Common myeloid progenitor, CD34-positive (primary cell): Measurements from ENCODE around the gene ATF2.
A peak's percentile ranks its signal among the peaks of the same experiment; 100 is the strongest.

Source experiments
- CTCF ChIA-PET: fragments of 350-600 bp; sonication (Branson Sonifier 250); formaldehyde crosslinking; loops from one replicate; lab custom pipeline; 2021; ENCODE audit warnings: antibody characterized with exemption; lab: Charles Lee
- POLR2A ChIA-PET: fragments of 350-600 bp; sonication (Branson Sonifier 250); formaldehyde crosslinking; loops from one replicate; lab custom pipeline; 2021; ENCODE audit warnings: antibody characterized with exemption; lab: Charles Lee
- DNase-seq, 3 donors: peaks; one replicate each; pipeline versions ENCODE4 v3.0.0 to v3.0.0-alpha.2; 2013
- H3K27ac ChIP-seq, 2 experiments: 1 replicate in 1 of 2; 2 replicates in 1 of 2; pipeline ENCODE4 v1.7.0; 2013; ENCODE audit warnings: inconsistent platforms in 2 of 2, low read length in 2 of 2, mild to moderate bottlenecking in 2 of 2, low read depth in 1 of 2, moderate library complexity in 1 of 2; ENCODE audit not compliant: severe bottlenecking in 2 of 2, insufficient read depth in 1 of 2, poor library complexity in 1 of 2
- H3K27me3 ChIP-seq, 5 experiments: replicated peaks in 2 of 5; 1 replicate in 3 of 5; 2 replicates in 2 of 5; pipeline versions ENCODE4 v1.6.1 to v1.7.0; 2013; ENCODE audit warnings: low read length in 4 of 5, mild to moderate bottlenecking in 2 of 5, moderate library complexity in 2 of 5, inconsistent platforms in 1 of 5; ENCODE audit not compliant: insufficient read depth in 5 of 5, control insufficient read depth in 4 of 5
- H3K36me3 ChIP-seq, 4 experiments: 1 replicate in 2 of 4; 2 replicates in 2 of 4; pipeline versions ENCODE4 v1.6.1 to v1.7.0; 2013; ENCODE audit warnings: low read length in 3 of 4, control low read depth in 1 of 4, mild to moderate bottlenecking in 1 of 4; ENCODE audit not compliant: control insufficient read depth in 4 of 4, insufficient read depth in 4 of 4
- H3K4me1 ChIP-seq, 4 experiments: 1 replicate in 3 of 4; 2 replicates in 1 of 4; pipeline versions ENCODE4 v1.6.1 to v1.7.1; 2013; ENCODE audit warnings: low read length in 3 of 4, mild to moderate bottlenecking in 3 of 4, control low read depth in 1 of 4, inconsistent platforms in 1 of 4, moderate library complexity in 1 of 4; ENCODE audit not compliant: control insufficient read depth in 4 of 4, insufficient read depth in 4 of 4; ENCODE audit errors: control extremely low read depth in 1 of 4
- H3K4me3 ChIP-seq, 7 experiments: 1 replicate in 4 of 7; 2 replicates in 3 of 7; pipeline versions ENCODE4 v1.5.1 to v1.7.0; 2013; ENCODE audit warnings: mild to moderate bottlenecking in 7 of 7, low read length in 6 of 7, moderate library complexity in 6 of 7, inconsistent platforms in 2 of 7, low read depth in 2 of 7, control low read depth in 1 of 7; ENCODE audit not compliant: insufficient read depth in 4 of 7, control insufficient read depth in 1 of 7; ENCODE audit errors: extremely low read depth in 1 of 7
- H3K9me3 ChIP-seq, 5 experiments: 1 replicate in 4 of 5; 2 replicates in 1 of 5; pipeline versions ENCODE4 v1.6.1 to v1.7.1; 2013; ENCODE audit warnings: low read length in 4 of 5, mild to moderate bottlenecking in 2 of 5, inconsistent platforms in 1 of 5, low read depth in 1 of 5, moderate library complexity in 1 of 5; ENCODE audit not compliant: control insufficient read depth in 4 of 5, insufficient read depth in 2 of 5; ENCODE audit errors: control extremely low read depth in 1 of 5
- WGBS: methylation state at CpG from one replicate; pipeline ENCODE4 v1.1.5; 2013; ENCODE audit not compliant: insufficient coverage; 5-methylcytosine and 5-hydroxymethylcytosine counted together

The ATF2 gene

DNA sequence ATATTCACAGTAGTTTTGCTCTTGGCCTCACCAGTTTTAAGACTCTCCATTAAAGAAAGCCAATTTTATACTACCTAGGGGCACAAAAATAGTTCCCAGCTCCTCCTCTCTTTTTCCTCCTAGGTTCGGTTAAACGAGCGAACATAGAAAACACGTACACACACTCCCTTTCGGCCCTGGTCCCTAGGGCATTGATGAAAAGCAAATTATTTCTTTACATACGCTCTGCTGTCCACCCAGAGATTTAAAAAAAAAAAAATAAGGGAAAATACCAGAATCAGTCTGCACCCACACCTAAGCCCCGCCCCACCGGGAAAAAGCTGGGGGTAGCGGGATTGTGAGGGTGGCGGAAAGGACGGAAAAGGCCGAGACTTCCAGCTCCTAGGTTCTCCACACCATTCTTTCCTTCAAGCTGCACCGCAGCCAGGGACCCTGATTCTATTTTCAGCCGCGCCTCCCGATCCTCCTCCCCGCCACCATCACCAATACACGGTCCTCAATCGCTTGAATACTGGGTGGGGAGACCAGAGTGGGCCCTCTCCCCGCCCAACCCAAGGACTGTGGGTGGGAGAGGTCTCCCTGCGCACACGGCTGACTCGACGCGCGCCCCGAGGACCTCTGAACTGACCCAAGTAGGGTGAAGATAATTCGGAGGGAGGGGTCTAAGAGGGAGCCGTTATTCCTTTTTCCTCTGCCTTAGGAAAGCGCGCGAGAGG is 769 bp downstream of the ATF2 start:
- DNase-seq = peak in 1 of 3 donors; percentile 8
- H3K27me3 ChIP-seq = no peaks in the 10 kb centered on the region
- no peaks in the 10 kb centered on the region for H3K9me3 ChIP-seq
- peak overlapping the region; percentile 67 to 100 (median 99) for H3K4me3 ChIP-seq
- ChIA-PET POLR2A (interaction anchor here (0.5 to 2.3 kb wide), 2 partner anchors 14 to 15 kb away, joined by 3 to 11 read pairs; partner anchors contain the start of gene ATP5MC3), CTCF (no interaction called here)
- H3K4me1 ChIP-seq = peaks cover 9 to 28% (median 17%) of the 10 kb centered on the region in 4 experiments
- 0% methylated on average over 18 of the region's 32 CpGs for WGBS
- H3K27ac ChIP-seq = peak overlapping the region; percentile 97 to 99
- H3K36me3 ChIP-seq = no peaks in the 10 kb centered on the region

DNA sequence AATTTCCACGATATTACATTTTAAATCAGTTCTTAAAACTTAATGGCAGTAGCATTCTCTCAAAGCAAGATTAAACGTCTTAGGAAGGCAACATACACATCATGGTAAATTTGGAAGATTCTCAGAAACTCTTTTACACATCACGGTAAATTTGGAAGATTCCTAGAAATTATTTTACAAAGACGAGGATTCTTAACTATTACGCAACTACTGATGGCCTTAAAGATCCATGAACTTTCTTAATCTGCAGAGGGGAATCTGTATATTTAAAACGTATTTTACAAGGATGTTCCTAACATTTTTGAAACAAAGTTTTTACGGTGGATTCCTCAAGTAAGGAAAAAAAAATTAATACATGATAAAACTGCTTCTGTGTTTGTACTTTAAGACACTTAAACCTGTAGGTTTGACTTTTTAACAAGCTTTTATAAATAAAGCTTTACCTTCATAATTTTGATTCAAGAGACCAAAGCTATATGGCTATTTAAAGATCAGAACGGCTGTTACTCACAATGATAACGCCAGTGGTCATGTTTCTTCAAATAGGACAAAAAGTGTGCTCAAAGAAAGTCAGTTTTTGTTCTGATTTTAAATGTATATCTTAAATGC is 1.7 kb downstream of the ATF2 start:
- ChIA-PET CTCF (interaction anchor here (0.6 to 1.1 kb wide), 4 partner anchors 11 to 931 kb away, joined by 3 to 4 read pairs (median 3); no protein-coding TSS in a partner anchor), POLR2A (interaction anchor here (1.2 kb wide), 1 partner anchor 11 kb away, joined by 3 read pairs; no protein-coding TSS in a partner anchor)
- no peak for DNase-seq
- Histone ChIP-seq H3K4me1 (peaks cover 9 to 28% (median 17%) of the 10 kb centered on the region in 4 experiments), H3K9me3 (no peaks in the 10 kb centered on the region), H3K27me3 (no peaks in the 10 kb centered on the region), H3K36me3 (no peaks in the 10 kb centered on the region), H3K27ac (peak overlapping the region in 1 of 2 experiments; percentile 99), H3K4me3 (peak overlapping the region in 6 of 7 experiments; percentile 67 to 100 (median 99))
- 83% methylated on average over 1 of the region's 9 CpGs for WGBS

DNA sequence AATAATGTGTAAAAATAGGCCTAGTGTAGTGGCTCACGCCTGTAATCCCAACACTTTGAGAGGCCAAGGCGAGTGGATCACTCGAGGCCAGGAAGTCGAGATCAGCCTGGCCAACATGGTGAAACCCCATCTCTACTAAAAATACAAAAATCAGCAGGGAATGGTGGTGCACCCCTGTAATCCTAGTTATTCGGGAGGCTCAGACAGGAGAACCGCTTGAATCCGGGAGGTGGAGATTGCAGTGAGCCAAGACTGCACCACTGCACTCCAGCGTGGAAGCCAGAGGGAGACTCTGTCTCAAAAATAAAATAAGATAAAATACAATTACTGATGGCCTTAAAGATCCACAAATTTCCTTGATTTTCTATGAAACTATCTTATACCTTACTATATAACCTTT is 3.8 kb downstream of the ATF2 start:
- H3K27me3 ChIP-seq = no peaks in the 10 kb centered on the region
- H3K36me3 ChIP-seq = peaks cover 0 to 3% (median 0%) of the 10 kb centered on the region in 4 experiments
- CTCF ChIA-PET = no interaction called here
- POLR2A ChIA-PET = no interaction called here
- no peak overlapping the region for H3K4me3 ChIP-seq
- DNase-seq = no peak
- no peaks in the 10 kb centered on the region for H3K9me3 ChIP-seq
- no peak overlapping the region for H3K27ac ChIP-seq
- 98% methylated on average over 6 of the region's 8 CpGs for WGBS
- peaks cover 7 to 21% (median 11%) of the 10 kb centered on the region in 4 experiments for H3K4me1 ChIP-seq

DNA sequence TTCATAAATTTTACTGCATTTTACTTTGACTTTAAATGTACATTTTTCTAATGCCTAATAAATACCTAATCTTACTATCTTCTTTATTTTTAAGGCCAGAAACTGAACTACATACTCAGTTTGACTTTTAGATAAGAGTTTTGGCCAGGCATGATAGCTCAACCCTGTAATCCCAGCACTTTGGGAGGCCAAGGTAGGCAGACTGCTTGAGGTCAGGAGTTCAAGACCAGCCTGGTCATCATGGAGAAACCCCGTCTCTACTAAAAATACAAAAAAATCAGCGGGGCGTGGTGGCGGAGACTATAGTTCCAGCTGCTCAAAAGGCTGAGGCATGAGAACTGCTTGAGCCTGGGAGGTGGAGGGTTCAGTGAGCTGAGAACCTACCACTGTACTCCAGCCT is 9.1 kb downstream of the ATF2 start:
- no peak overlapping the region for H3K27ac ChIP-seq
- WGBS = 100% methylated on average over 1 of the region's 4 CpGs
- H3K4me3 ChIP-seq = no peak overlapping the region
- no peaks in the 10 kb centered on the region for H3K9me3 ChIP-seq
- H3K36me3 ChIP-seq = peaks cover 0 to 22% (median 0%) of the 10 kb centered on the region in 4 experiments
- ChIA-PET POLR2A (no interaction called here), CTCF (interaction anchor here (0.7 to 1.2 kb wide), 2 partner anchors 54 to 817 kb away, joined by 3 read pairs; no protein-coding TSS in a partner anchor)
- DNase-seq = no peak
- H3K4me1 ChIP-seq = no peaks in the 10 kb centered on the region
- no peaks in the 10 kb centered on the region for H3K27me3 ChIP-seq

DNA sequence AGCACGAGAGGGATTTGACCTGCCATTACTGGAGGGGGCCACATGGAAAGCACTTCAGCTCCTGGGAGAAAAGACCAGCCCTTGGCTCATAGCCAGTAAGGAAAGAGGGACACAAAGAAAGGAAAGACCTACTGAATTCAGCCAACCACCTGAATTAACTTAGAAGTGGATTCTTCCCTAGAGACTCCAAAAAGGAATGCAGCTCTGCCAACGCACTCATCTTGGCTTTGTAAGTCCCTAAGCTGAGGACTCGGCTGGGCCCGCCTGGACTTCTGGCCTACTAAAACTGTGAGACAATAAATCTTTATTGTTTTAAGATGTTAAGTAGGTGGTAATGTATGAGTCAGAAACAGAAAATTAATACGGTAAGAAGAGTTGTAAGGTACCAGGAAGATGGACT is 11.5 kb downstream of the ATF2 start:
- DNase-seq = no peak
- no peaks in the 10 kb centered on the region for H3K9me3 ChIP-seq
- H3K4me1 ChIP-seq = no peaks in the 10 kb centered on the region
- H3K36me3 ChIP-seq = peaks cover 0 to 22% (median 0%) of the 10 kb centered on the region in 4 experiments
- POLR2A ChIA-PET = no interaction called here
- no peak overlapping the region for H3K27ac ChIP-seq
- 98% methylated on average over 4 of the region's 5 CpGs for WGBS
- H3K4me3 ChIP-seq = no peak overlapping the region
- no peaks in the 10 kb centered on the region for H3K27me3 ChIP-seq
- CTCF ChIA-PET = interaction anchor here (2.0 kb wide), 1 partner anchor 9 kb away, joined by 4 read pairs; no protein-coding TSS in a partner anchor

DNA sequence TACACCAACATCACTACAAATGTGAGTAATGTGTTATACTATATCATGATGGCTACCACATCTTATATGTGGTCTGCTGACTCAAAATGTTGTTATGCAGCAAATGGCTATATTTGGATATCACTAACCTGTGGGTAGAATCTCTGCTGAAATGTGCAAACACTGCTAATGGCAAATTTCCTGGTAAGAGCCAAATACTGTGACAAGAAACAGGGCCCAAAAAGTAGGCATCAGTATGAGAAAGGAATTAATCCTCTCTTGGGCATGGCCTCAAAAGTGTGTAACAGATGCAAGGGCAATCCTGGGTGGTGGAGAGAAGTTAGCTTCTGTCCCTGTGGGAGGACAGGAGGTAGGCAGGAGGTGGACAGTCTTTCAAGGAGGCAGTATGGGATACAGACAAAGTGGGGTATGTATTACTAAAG is 13.3 kb downstream of the ATF2 start:
- Histone ChIP-seq H3K27me3 (no peaks in the 10 kb centered on the region), H3K27ac (no peak overlapping the region), H3K9me3 (no peaks in the 10 kb centered on the region), H3K36me3 (peaks cover 0 to 23% (median 4%) of the 10 kb centered on the region in 4 experiments), H3K4me1 (no peaks in the 10 kb centered on the region), H3K4me3 (no peak overlapping the region)
- DNase-seq = peak in 2 of 3 donors; percentile 7 to 20
- POLR2A ChIA-PET = interaction anchor here (0.8 kb wide), 1 partner anchor 11 kb away, joined by 3 read pairs; no protein-coding TSS in a partner anchor
- CTCF ChIA-PET = interaction anchor here (2.0 kb wide), 1 partner anchor 11 kb away, joined by 4 read pairs; no protein-coding TSS in a partner anchor
